Mesothelial cell of epicardium (in vitro differentiated cells): ENCODE measurements around the gene SIPA1L3. TPM values are rescaled to one million over a fixed set of nuclear protein-coding genes. Genes with fewer than 3 reads are reported as not detected.

Experiments used
- DNase-seq, 2 experiments: peaks; one replicate each; pipeline ENCODE4 v3.0.0; 2021; ENCODE audit warnings: low spot score in 2 of 2; ENCODE audit not compliant: unreplicated experiment in 2 of 2
- H3K27ac Mint-ChIP-seq: 2 replicates; pipeline ENCODE4 v1.8.0; 2021; ENCODE audit warnings: mixed read lengths
- H3K27me3 Mint-ChIP-seq: 2 replicates; pipeline ENCODE4 v1.8.0; 2021; ENCODE audit warnings: low read depth, mixed read lengths
- H3K36me3 Mint-ChIP-seq: 2 replicates; pipeline ENCODE4 v1.8.0; 2021; ENCODE audit warnings: mixed read lengths
- H3K4me1 Mint-ChIP-seq: 2 replicates; pipeline ENCODE4 v1.8.0; 2021; ENCODE audit warnings: mixed read lengths
- H3K4me3 Mint-ChIP-seq: 2 replicates; pipeline ENCODE4 v1.8.0; 2021; ENCODE audit warnings: mild to moderate bottlenecking, moderate library complexity, mixed read lengths
- H3K9me3 Mint-ChIP-seq: 2 replicates; pipeline ENCODE4 v1.8.0; 2021; ENCODE audit warnings: mixed read lengths
- CTCF ChIP-seq: fragments of 200-600 bp; sonication (generic); IDR thresholded peaks from one replicate; pipeline ENCODE4 v1.5.0; 2021; ENCODE audit warnings: antibody characterized with exemption; ENCODE audit not compliant: unreplicated experiment
- total RNA-seq: library from RNA; stranded (reverse); gene quantifications from 3 replicates; pipeline ENCODE4 v1.2.1, GENCODE V29; 2021

The SIPA1L3 gene
- total RNA-seq, 1 donor from 2014 or later: 58.2 TPM

- Mint-ChIP-seq H3K27ac (peak overlapping the region; percentile 89), H3K36me3 (no peaks in the 10 kb centered on the region), H3K4me3 (no peak overlapping the region), H3K9me3 (no peaks in the 10 kb centered on the region), H3K4me1 (peaks cover 36% of the 10 kb centered on the region), H3K27me3 (no peaks in the 10 kb centered on the region)
- no peak for TF ChIP-seq CTCF
- no peak for DNase-seq
Observed at GRCh38 chr19:38057959-38058690, 151.1 kb downstream of the SIPA1L3 start.

GRCh38 chr19:38059897-38060296 is 152.9 kb downstream of the SIPA1L3 start:
- Mint-ChIP-seq H3K4me1 (peaks cover 41% of the 10 kb centered on the region), H3K4me3 (no peak overlapping the region), H3K36me3 (no peaks in the 10 kb centered on the region), H3K9me3 (no peaks in the 10 kb centered on the region), H3K27ac (no peak overlapping the region), H3K27me3 (no peaks in the 10 kb centered on the region)
- no peak for DNase-seq
- no peak for TF ChIP-seq CTCF

- Mint-ChIP-seq H3K27me3 (no peaks in the 10 kb centered on the region), H3K4me3 (no peak overlapping the region), H3K36me3 (no peaks in the 10 kb centered on the region), H3K9me3 (no peaks in the 10 kb centered on the region), H3K4me1 (peaks cover 36% of the 10 kb centered on the region), H3K27ac (no peak overlapping the region)
- TF ChIP-seq CTCF: no peak
- no peak for DNase-seq
Observed at GRCh38 chr19:38060331-38060730, 153.3 kb downstream of the SIPA1L3 start.

- Mint-ChIP-seq H3K36me3 (no peaks in the 10 kb centered on the region), H3K27me3 (no peaks in the 10 kb centered on the region), H3K4me1 (peaks cover 27% of the 10 kb centered on the region), H3K9me3 (no peaks in the 10 kb centered on the region), H3K27ac (no peak overlapping the region), H3K4me3 (no peak overlapping the region)
- no peak for TF ChIP-seq CTCF
- no peak for DNase-seq
Observed at GRCh38 chr19:38061294-38061693, 154.3 kb downstream of the SIPA1L3 start.

GRCh38 chr19:38062959-38063761 is 156.2 kb downstream of the SIPA1L3 start:
- peak overlapping the region; percentile 76 for H3K27ac Mint-ChIP-seq
- no peaks in the 10 kb centered on the region for H3K27me3 Mint-ChIP-seq

More at GRCh38 chr19:38062959-38063761, 156.2 kb downstream of the SIPA1L3 start:
- Mint-ChIP-seq H3K4me1 (peaks cover 19% of the 10 kb centered on the region), H3K4me3 (no peak overlapping the region), H3K9me3 (no peaks in the 10 kb centered on the region), H3K36me3 (no peaks in the 10 kb centered on the region)
- TF ChIP-seq CTCF: no peak
- no peak for DNase-seq
